ENCODE measurements around the gene SPDYE3. TPM values are rescaled to one million over a fixed set of nuclear protein-coding genes. Genes with fewer than 3 reads are reported as not detected.

Gene SPDYE3
- not detected in 2 replicates for total RNA-seq

DNA sequence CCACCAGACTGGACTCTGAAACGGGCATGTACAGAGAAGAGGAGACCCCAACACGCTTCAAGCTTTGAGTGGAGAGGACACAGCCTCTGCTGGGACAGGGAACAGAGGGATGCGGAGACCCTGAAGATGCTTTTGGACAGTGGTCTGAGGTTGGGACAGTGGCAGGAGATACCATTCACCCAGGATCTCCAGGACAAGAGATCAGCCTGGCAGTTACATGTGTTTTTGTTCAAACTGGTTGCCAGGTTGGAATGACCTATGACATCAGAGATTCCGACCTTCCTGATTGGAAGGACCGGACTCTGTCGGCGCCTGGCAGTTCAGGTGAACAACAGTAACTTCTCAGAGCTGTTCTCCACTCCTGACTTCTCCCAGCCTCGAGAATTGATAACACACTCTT lies at the start of gene SPDYE3:
Gene SPDYE3 (plus strand): TSS at position 301 of the 400 bp plus-strand sequence. CDS start 184 bp downstream, outside the sequence.

DNA sequence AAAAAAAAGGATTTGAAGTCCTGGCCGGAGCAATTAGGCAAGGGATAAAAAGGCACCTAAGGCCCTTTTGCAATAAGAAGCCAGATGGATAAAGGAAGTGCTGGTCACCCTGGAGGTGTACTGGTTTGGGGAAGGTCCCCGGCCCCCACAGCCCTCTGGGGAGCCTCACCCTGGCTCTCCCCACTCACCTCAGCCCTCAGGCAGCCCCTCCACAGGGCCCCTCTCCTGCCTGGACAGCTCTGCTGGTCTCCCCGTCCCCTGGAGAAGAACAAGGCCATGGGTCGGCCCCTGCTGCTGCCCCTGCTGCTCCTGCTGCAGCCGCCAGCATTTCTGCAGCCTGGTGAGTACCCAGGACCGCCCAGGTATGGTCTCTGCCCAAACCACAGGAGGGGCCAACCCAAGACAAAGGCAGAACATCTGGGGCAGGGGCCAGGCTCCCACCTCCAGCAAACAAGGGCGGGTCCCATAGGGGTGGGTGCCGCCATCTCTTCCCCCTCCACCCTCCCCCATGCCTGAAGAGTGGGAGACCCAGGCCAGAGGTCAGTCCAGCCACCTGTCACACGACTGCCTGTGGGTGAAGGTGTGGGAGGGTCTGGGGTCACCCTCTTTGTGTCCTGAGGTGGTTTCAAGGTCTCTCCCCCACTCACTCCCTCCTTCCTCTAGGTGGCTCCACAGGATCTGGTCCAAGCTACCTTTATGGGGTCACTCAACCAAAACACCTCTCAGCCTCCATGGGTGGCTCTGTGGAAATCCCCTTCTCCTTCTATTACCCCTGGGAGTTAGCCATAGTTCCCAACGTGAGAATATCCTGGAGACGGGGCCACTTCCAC lies 50.7 kb downstream of the SPDYE3 start, which contains the start of gene PILRB:
Gene PILRB (plus strand): TSS at position 91 of the 830 bp plus-strand sequence. CDS start 186 bp downstream, at position 277.

Other genes starting within 250 kb of the SPDYE3 start
- gene ZNF3, start 226.0 kb upstream of the SPDYE3 start, total RNA-seq, result 9.7 and 14.7 TPM in 2 replicates
- gene COPS6, start 218.7 kb upstream of the SPDYE3 start, total RNA-seq, result 38.5 and 41.9 TPM in 2 replicates
- gene MCM7, start 206.3 kb upstream of the SPDYE3 start, total RNA-seq, result 11.0 and 17.1 TPM in 2 replicates
- 17.2 and 18.4 TPM in 2 replicates for gene AP4M1, start 206.1 kb upstream of the SPDYE3 start, total RNA-seq
- gene TAF6, start 188.3 kb upstream of the SPDYE3 start, total RNA-seq, result 29.0 and 44.7 TPM in 2 replicates
- gene CNPY4, start 188.1 kb upstream of the SPDYE3 start, total RNA-seq, result 15.3 and 16.2 TPM in 2 replicates
- 4.6 and 5.7 TPM in 2 replicates for gene MBLAC1, start 180.7 kb upstream of the SPDYE3 start, total RNA-seq
- 117 and 132 TPM in 2 replicates for gene LAMTOR4, start 158.8 kb upstream of the SPDYE3 start, total RNA-seq
- gene TRAPPC14, start 149.0 kb upstream of the SPDYE3 start, total RNA-seq, result 4.0 and 4.5 TPM in 2 replicates
- 0.98 and 1.00 TPM in 2 replicates for gene GAL3ST4, start 139.1 kb upstream of the SPDYE3 start, total RNA-seq
- 0.05 TPM in 1 of 2 replicates, not detected in the other for gene GPC2, start 130.3 kb upstream of the SPDYE3 start, total RNA-seq
- 0.87 and 2.6 TPM in 2 replicates for gene STAG3, start 129.8 kb upstream of the SPDYE3 start, total RNA-seq
- gene PVRIG, start 87.8 kb upstream of the SPDYE3 start, total RNA-seq, result not detected in 2 replicates
- gene PILRB, start 50.4 kb downstream of the SPDYE3 start, total RNA-seq, result 3.2 and 6.1 TPM in 2 replicates
- gene PILRA, start 65.8 kb downstream of the SPDYE3 start, total RNA-seq, result 1.2 TPM in 1 of 2 replicates, not detected in the other
- 2.1 and 3.2 TPM in 2 replicates for gene ZCWPW1, start 121.0 kb downstream of the SPDYE3 start, total RNA-seq
- 28.8 and 29.5 TPM in 2 replicates for gene MEPCE, start 122.1 kb downstream of the SPDYE3 start, total RNA-seq
- 7.6 and 8.8 TPM in 2 replicates for gene PPP1R35, start 128.8 kb downstream of the SPDYE3 start, total RNA-seq
- gene SPACDR, start 156.6 kb downstream of the SPDYE3 start, total RNA-seq, result 0.44 and 5.0 TPM in 2 replicates
- gene TSC22D4, start 171.5 kb downstream of the SPDYE3 start, total RNA-seq, result 37.2 and 43.4 TPM in 2 replicates
- 0.59 and 0.94 TPM in 2 replicates for gene NYAP1, start 176.2 kb downstream of the SPDYE3 start, total RNA-seq
- gene AGFG2, start 231.5 kb downstream of the SPDYE3 start, total RNA-seq, result 17.9 and 35.0 TPM in 2 replicates

Data from cardiac ventricle fibroblast (primary cell).